ENCODE results near the gene PDE6A.

PDE6A gene

DNA sequence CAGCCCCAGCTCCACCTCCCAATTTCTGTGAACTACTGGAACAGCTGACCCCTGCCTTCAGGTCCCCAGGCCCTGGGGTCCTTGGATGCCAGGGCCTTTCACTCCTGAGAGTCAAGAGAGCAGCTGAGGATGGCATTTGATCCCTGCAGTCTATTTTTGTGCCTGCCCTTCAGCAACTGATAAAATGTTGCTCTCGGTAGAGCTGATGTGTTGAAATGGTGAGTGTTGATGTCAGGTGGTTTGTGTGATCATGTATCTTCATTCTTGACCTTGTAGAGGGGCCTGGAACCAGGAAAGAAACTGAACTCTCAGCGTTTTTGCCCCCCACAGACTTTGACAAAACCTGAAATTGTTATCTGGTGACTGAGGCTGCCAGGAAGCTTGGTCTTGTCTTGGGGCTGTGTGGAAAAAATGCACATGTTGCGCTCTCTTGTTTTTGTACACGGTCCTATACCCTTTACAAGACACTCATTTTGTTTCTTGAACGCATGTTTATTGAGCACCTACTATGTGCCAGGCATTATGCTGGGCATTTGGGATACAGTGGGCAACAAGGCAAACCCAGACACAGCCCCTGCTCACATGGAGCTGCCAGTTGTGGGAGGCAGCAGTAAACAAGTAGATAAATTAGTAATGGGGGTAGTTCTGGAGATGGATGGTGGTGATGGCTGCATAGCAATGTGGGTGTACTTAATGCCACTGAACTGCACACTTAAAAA lies 136.2 kb downstream of the PDE6A start:
- no peak for DNase-seq
